A172 (cell line): Measurements from ENCODE around the gene MDK. TPM values are rescaled to one million over a fixed set of nuclear protein-coding genes. Genes with fewer than 3 reads are reported as not detected.

ENCODE experiments used
- DNase-seq: peaks from one replicate; pipeline ENCODE4 v3.0.0-alpha.2; 2015; ENCODE audit warnings: low spot score
- total RNA-seq: library from RNA; depleted of rRNA; stranded (reverse); fragments of >200 nt; shearing (Covaris generic); gene quantifications from 2 replicates; pipeline ENCODE4 v1.2.3, GENCODE V29; 2014

The MDK gene
- total RNA-seq, 1 experiment from 2014 or later, result 8.9 TPM

GRCh38 chr11:46402957-46403902, 21.8 kb downstream of the MDK start:
- DNase-seq, result no peak

GRCh38 chr11:46404476-46405017, 23.1 kb downstream of the MDK start:
- DNase-seq, result no peak

GRCh38 chr11:46407635-46408034, 26.2 kb downstream of the MDK start:
- DNase-seq, result no peak

- DNase-seq, result no peak
These were observed 27.0 kb downstream of the MDK start for GRCh38 chr11:46408407-46408986.

- DNase-seq, result no peak
These were observed 28.6 kb downstream of the MDK start for GRCh38 chr11:46410021-46410420.

GRCh38 chr11:46413760-46414465, 32.4 kb downstream of the MDK start:
- DNase-seq, result no peak

GRCh38 chr11:46414466-46414796, 33.0 kb downstream of the MDK start:
- no peak for DNase-seq

- DNase-seq, result no peak
These were observed 33.4 kb downstream of the MDK start for GRCh38 chr11:46414879-46415278.

- no peak for DNase-seq
These were observed 36.2 kb downstream of the MDK start for GRCh38 chr11:46417711-46418110.

GRCh38 chr11:46418751-46419150, 37.3 kb downstream of the MDK start:
- DNase-seq, result no peak

- DNase-seq, result no peak
These were observed 39.0 kb downstream of the MDK start for GRCh38 chr11:46420513-46420912.

- no peak for DNase-seq
These were observed 39.9 kb downstream of the MDK start for GRCh38 chr11:46421257-46421880.

GRCh38 chr11:46422588-46422987, 41.1 kb downstream of the MDK start:
- DNase-seq, result no peak

- DNase-seq, result no peak
These were observed 44.9 kb downstream of the MDK start for GRCh38 chr11:46426233-46426991.

- DNase-seq, result no peak
These were observed 45.9 kb downstream of the MDK start for GRCh38 chr11:46427364-46427763.

GRCh38 chr11:46429717-46430116, 48.2 kb downstream of the MDK start:
- no peak for DNase-seq

- DNase-seq, result no peak
These were observed 49.7 kb downstream of the MDK start for GRCh38 chr11:46431211-46431610.
